ENCODE results near the gene IKBIP. TPM values are rescaled to one million over a fixed set of nuclear protein-coding genes. Genes with fewer than 3 reads are reported as not detected.
A peak's percentile ranks its signal among the peaks of the same experiment; 100 is the strongest.

The IKBIP gene
- total and polyA plus RNA-seq, 9 of the 15 experiments (the other 6 are each of a cell fraction or from before 2014, with no cell fraction given): 3.3 to 19.5 (median 14.9) TPM

- H2AFZ ChIP-seq (ENCODE audit: low read depth, low read length): peak overlapping the region; percentile 73
- FAIRE-seq: peak; percentile 63
- no peaks in the 10 kb centered on the region for H4K20me1 ChIP-seq (replicated peaks; ENCODE audit: control insufficient read depth, insufficient read depth, low read length)
- H3K27ac ChIP-seq (ENCODE audit: extremely low read depth, low read depth, low read length): peak overlapping the region; percentile 59
- H3K9me1 ChIP-seq (ENCODE audit: control insufficient read depth, insufficient read depth, low read length): no peaks in the 10 kb centered on the region
- 0% methylated on average over 2 of the region's 2 CpGs for WGBS (ENCODE audit: insufficient coverage, low coverage, missing lambda C conversion rate)
- peak overlapping the region in 1 of 2 experiments; percentile 29; a peak in 2 of 4 replicates for H3K9ac ChIP-seq (ENCODE audit: insufficient read depth in 1 of 2, low read depth in 2 of 2, low read length in 2 of 2)
- intact Hi-C loops (cut with micrococcal nuclease): no loop called here
- CTCF ChIA-PET (ENCODE audit: low intra/inter-chr PET ratio): no interaction called here
- DNase-seq (ENCODE audit: extremely low read depth in 1 of 4, low spot score in 3 of 4): peak in 3 of 4 experiments; percentile 26 to 78 (median 58)
- H3K4me1 ChIP-seq (replicated peaks in 1 of 2; ENCODE audit: control insufficient read depth in 2 of 2, insufficient read depth in 2 of 2, low read length in 2 of 2): peaks cover 4 to 15% of the 10 kb centered on the region in 2 experiments; a peak in 3 of 5 replicates
- H3K79me2 ChIP-seq (ENCODE audit: control insufficient read depth, insufficient read depth, low read length): no peaks in the 10 kb centered on the region
- ATAC-seq: peak; percentile 87
- no peak overlapping the region for H3K4me3 ChIP-seq
- BruUV-seq (replicated peaks): no TSS peak
- in situ Hi-C loops (cut with MboI): no loop called here
- no peaks in the 10 kb centered on the region for H3K27me3 ChIP-seq (ENCODE audit: control insufficient read depth in 2 of 2, insufficient read depth in 2 of 2, low read length in 2 of 2)
- POLR2A ChIA-PET: interaction anchor here (0.9 to 3.0 kb wide), 4 partner anchors 12 to 76 kb away, joined by 3 to 22 read pairs (median 4); partner anchors contain the start of gene SLC25A3
- no peaks in the 10 kb centered on the region for H3K9me3 ChIP-seq (replicated peaks; ENCODE audit: control insufficient read depth, insufficient read depth, low read depth, low read length)
- no peaks in the 10 kb centered on the region for H3K36me3 ChIP-seq (ENCODE audit: control insufficient read depth, insufficient read depth, low read length)
- peak overlapping the region; percentile 55; the same call in 1 of the 2 replicates for H3K4me2 ChIP-seq (ENCODE audit: insufficient read depth, low read length)
- TF ChIP-seq RUNX1 (IDR thresholded peaks at IDR 0.05; ENCODE audit: low read depth) (no peak), MAFF (IDR thresholded peaks at IDR 0.05; ENCODE audit: low read length) (peak; percentile 70), GTF2F1 (IDR thresholded peaks at IDR 0.05; ENCODE audit: low read depth, low read length) (no peak), CTCF (IDR thresholded peaks at IDR 0.05 in 2 of 3, conservative IDR thresholded peaks at IDR 0.05 in 1 of 3; ENCODE audit: insufficient read depth in 2 of 3, low read depth in 1 of 3, low read length in 3 of 3) (no peak), ZNF277 (CRISPR knock-in tag; IDR thresholded peaks at IDR 0.05; ENCODE audit: borderline replicate concordance) (no peak), HCFC1 (IDR thresholded peaks at IDR 0.05; ENCODE audit: low read depth, low read length) (no peak), REST (IDR thresholded peaks at IDR 0.05; ENCODE audit: borderline replicate concordance) (no peak), REST (CRISPR knock-in tag; IDR thresholded peaks at IDR 0.05; ENCODE audit: low read depth) (no peak), PTBP1 (IDR thresholded peaks at IDR 0.05; ENCODE audit: low read depth, low read length) (no peak), XRCC5 (IDR thresholded peaks at IDR 0.05; ENCODE audit: low read depth, low read length) (no peak), LEF1 (IDR thresholded peaks at IDR 0.05) (peak; percentile 76; the same call in 1 of the 2 replicates), HNRNPL (IDR thresholded peaks at IDR 0.05; ENCODE audit: low read depth, low read length) (no peak), MTA3 (IDR thresholded peaks at IDR 0.05; ENCODE audit: borderline replicate concordance) (0 out of 2 replicates have a peak, but pooled peaks have one; percentile 31)
Observed at GRCh38 chr12:98578821-98579220, 65.8 kb downstream of the IKBIP start.

Data from K562 (cell line).